ENCODE measurements around the gene MAP4K4.

Gene MAP4K4

DNA sequence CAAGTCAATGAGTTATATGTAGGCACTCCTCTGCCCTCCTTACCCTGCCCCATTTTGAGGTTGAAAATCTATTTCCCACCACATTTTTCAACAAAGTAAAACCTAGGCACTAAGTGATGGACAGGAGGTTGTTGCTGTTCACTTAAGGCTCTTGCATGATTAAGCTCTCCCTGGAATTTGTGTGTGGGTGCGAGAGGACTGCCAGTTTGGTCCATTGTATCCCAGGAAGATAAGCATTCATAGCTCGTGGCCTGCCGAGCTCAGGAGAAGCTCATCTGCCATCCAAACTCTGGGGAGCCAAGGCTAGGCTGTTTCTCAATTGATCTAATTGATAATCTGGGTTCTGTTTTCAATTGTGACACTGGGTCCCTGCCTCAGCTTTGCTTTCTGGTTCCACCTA lies 4.7 kb upstream of the MAP4K4 start:
- no peak for DNase-seq (ENCODE audit: low read depth)

DNA sequence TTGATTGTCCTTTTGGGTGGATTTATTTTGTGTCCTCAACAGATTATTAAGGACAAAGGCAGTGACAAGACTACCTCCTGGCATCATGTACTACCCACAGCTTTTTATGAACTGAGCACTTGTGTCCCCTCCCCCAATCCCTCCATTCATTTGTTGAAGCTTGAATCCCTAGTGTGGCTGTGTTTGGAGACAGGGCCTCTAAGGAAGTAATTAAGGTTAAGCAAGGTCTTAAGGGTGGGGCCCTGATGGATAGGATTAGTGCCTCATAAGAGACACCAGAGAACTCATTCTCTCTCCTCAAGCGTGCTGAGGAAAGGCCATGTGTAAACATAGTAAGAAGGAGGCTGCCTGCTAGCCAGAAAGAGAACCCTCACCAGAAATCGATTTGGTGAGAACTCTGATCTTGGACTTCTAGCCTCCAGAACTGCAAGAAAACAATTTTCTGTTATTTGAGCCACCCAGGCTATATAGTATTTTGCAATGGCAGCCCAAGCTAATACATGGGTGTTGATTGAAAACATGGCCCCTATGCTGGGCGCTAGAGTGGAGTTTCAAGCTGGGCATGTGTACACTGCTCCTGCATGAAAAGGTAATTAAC lies 3.4 kb upstream of the MAP4K4 start:
- no peak for DNase-seq (ENCODE audit: low read depth)

DNA sequence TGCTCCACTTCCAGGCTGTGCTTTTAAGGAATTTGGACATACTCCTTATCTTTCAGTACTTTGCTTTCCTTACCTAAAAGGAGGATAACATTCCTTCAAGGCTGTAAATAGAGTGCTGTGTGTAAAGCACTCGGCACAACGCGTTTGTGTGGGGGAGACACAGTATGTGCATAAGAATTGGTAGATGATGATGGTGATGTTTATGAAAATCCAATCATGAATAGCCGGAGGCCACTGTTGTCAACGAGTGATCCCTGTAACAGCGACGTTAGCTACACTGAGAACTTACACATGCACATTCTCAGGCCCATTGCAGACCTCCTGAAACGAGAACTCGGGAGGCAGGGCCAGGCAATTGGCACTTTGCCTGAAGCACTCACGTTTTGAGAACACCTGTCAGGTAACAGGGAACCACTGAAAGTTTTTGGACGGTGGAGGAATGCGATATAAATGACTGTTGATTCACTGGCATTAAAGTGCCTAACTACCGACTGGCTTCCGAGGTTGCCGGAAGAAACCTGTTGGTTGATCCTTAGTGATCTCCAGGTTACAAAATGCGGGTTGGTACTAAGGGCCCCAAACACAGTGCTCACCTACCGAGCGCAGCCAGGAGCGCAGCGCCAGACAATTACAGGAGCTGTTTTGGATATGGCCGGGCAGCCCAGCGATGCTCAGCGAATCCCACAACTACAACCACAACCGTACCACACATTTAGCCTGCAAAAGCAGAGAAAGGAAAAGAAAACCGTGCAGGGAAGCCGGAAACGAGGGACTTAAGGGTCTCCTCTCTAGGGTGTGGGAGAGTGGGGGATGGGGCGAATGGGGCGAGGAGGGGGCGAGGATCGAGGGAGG lies 1.0 kb upstream of the MAP4K4 start:
- no peak for DNase-seq (ENCODE audit: low read depth)

DNA sequence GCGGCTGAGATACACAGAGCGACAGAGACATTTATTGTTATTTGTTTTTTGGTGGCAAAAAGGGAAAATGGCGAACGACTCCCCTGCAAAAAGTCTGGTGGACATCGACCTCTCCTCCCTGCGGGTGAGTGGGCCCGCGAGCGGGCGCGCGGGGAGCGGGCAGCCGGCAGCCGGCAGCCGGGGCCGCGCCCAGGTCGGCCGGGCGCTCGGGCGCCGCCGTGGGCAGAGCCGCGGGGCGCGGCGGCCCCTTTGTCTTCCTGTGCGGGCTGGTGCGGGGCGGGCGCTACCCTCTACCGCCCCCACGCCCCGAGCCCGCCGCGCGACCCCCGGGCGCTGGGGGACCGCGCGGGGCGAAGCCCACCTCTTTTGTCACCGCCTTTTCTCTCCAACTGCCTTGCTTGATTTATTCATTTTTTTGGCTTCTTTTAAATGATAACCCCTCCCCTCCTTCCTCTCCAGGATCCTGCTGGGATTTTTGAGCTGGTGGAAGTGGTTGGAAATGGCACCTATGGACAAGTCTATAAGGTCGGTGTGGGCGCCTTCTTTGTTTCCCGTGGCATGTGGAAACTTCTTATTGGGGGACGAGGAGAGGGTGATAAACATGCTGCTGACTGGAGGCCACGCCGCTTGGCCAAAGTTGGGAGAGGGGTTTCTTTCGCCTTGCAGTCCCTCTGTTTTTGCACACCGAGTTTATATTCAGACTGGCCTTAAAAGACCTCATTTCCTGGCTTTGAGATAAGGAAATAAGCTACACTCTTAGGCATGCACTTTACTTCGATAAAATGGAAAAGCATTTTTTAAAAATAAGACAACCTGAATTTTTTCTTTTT lies 722 bp downstream of the MAP4K4 start:
- peak; percentile 29 for DNase-seq (ENCODE audit: low read depth)

DNA sequence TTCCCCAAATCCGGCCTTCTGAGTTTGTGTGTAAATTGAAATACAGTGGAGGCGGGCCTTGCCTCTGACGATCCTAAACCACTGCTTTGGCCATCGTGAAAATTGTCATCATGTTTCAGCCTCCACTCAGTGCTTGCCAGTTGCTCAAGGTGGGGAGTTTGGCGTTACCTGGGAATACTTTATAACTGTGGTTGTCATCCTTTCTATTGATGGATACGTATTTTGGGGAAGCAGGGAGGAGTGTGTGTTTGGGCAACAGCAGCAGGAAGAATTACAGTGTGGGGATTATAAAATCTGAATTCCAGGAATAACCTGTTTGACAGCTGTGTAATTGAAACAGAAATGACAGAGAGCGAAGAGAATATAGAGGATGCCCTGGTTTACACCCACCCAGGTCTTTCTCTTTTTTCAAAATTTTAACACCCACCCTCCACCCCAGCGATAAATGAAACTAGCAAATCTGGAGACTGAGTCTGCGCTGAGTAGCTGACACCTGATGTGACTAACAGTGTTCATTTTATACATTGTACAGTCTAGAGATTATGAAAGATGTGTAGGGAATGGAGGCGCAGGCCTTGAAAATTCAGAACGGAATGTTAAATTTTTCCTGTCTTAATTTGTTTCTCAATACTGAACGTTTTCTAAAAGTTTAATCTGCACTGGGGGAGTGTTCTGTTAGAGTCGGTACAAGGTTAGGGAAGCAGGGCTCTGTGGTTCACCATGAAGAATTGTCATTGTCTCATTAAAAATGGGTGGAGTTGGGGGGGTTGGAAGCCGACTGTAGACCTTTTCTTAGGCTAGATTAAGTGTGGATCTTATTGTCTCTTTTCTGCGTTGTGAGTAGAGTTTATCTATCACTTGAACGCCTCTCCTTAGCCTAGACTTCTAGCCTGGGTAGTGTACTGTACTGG lies 1.6 kb downstream of the MAP4K4 start:
- DNase-seq (ENCODE audit: low read depth) = peak; percentile 36

DNA sequence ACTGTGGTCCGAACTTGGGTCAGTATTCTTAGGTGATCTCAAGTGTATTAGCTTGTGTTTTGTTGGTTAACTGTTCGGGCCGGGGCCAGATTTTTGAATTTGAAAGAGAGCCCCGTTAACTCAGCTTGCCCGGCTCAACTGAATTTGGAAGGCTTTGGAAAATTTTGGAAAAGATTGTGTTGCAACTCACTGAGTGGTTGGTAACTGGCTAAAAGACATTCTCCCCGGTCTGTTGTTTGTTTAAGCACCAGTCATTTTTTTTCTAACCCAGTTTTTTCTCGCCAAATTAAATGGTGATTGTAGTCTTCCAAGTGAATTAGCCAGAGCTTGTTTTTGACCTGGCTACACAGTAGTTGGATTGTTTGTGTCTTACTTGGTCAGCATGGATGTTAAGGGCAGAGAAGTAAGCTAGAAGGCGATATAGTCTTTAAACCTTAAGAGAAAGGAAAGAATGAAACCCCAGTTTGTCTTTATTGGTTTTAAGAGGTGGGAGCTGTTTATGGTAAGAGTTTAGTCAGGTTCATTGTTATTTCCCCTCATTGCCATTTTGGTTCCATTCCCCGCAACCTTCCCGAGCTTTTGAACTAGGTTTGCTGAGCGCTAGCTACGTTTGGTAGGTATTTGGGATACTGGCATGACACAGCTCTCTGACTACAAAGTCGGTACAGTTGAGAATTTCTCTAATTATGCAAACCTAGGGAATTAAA lies 2.4 kb downstream of the MAP4K4 start:
- peak; percentile 35 for DNase-seq (ENCODE audit: low read depth)

DNA sequence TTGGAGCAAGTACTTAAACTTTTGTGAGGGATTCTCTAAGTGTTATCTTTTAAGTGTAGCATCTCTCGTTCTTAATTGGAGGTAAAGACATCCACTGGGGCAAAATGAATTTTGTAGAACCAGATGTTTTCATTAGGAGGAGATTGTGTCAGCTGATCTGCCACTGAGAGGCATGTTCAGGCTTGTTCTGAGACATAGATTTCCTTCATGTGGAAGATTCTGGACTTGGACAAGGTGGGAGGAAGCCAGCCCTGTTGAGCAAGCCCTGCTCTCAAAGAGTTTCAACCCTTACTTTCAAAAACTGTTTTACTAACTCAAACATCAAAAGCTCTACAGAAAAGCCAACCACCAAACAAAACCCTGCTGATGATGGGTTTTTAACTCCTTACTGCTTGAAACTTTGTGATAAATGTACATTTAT lies 6.5 kb downstream of the MAP4K4 start:
- peak; percentile 88 for DNase-seq (ENCODE audit: low read depth)

DNA sequence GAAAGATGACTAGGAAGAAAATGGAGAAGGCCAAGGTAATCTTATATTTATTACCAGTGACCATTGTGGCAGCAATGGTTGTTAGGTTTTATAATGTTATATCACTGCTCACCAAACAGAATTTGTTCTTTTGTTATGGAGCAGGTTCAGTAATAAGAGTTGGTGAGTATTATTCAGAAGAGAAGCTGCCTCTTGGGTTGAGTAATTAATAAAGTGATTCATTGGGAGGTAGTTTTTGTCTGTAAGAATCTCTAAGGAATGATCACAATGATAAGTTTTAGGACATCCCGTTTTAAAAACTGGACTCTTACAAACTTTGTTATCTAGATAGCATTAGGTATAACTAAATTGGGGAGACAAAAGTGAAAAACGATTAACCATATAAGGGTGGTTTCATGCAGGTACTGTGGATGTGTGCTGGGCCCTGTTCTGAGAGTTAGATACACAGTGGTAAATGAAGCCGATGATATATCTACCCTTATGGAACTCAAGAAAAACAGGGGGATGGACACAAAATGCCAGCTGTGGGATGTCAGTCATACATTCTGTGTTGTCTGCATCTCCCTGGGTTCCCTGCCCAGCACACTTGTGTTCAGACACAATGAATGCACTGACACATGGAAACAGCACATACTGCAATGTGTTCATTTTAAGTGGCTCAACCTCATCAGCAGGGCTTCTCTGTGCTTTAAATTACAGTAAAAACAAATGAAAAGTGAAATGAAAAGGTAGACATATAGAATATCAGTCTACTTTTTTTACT lies 7.5 kb downstream of the MAP4K4 start:
- DNase-seq (ENCODE audit: low read depth) = peak; percentile 46

DNA sequence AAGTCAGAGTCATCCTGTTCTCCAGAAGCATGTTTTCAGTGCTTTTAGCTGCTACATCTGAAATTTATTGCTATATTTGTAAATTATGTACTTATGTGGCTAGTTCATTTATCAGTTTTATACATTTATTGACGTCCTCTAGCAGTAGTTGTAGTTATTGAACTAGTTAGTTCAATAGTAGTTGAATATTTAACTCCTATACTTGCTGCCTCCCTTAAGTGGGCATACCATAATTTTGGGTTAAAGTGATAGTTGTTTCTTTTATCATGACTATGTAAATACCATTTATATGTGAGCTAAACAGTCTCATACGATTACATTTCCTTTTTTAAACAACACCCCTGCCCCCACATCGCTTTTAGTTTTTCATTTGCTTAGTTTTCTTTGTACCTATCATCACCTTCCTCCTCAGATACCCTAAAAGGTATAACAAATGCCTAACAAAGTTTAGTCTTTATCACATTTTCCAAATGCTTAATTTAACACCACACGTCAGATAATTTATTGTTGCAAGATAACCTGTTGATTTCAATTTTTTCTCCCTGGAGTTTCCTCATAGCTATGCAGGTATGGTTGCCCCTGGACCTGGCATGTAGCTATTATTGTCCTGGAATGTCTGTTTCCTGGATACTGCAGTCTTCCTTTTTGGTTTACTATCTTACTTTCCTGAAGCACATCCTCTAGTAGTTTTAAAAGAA lies 8.8 kb downstream of the MAP4K4 start:
- DNase-seq (ENCODE audit: low read depth) = no peak

DNA sequence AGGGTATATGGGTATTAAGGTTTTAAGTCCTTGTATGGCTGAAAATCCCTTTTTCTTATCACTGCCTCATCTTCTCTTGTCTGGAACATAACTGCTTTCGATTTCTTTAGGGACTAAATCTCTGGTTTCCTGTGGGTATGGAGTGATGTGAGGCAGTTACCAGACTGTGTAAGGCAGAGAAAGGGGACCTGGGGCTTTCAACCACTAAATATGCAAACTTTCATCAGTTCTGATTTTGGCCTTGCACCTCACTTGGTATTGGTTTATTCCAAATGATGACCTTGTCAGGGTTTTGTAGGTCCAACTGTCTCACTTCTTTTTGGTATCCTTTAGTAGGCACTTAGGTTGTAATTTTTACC lies 9.3 kb downstream of the MAP4K4 start:
- DNase-seq (ENCODE audit: low read depth) = peak; percentile 50

DNA sequence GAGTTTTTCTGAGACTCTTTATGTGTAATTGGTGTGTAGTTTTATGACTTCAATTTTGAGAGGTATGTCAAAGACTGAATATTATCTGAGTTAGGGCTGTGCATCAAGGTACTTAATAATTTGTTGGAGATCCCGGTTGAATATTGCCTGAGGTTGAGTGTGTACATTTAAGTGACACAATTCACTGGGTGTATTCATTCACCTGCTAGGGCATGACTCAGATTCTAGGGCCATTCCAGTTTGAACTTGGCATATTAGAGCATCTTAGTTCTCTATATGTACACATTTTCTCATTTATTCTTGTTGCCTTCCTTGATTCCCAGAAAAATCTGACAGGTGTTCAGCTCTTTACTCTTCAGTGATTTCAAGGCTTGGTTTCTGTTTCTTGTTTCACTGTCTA lies 12.5 kb downstream of the MAP4K4 start:
- DNase-seq (ENCODE audit: low read depth) = no peak

DNA sequence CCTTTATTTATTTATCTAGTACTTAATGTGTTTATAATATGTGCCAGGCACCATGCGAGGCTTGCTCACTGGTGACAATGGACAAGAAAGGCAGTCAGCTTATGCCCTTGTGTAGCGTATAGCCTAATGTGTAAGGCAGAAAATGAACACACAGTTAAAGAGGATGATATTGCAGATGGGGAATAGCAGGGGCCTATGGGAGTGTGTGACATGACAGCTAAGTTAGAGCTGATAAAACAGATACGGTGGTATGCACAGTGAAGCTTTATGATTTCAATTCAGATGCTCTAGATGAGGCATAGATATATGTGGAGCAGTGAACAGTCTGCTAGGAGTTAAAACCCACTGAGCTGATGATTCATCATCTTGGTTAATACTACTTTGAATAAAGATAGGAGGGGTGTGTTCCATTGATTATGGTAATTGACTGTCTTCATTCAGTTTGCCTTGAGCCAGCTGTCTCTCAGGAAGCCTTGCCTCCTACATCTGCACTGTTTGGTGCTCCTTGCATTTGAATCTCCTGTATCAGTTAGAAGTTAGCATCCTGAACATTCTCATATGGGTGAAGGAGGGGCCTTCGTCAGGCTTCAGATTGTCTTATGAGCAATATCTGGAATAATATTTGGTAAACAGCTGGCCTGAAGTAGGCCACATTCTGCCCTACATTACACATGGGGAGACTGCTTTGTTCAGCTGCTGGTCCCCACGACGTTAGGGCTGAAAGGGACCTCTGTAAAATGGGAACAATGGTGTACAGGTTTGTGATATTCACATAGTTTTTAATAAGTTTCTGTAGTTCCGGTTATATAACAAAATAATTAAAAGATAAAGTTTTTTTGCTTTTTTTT lies 13.2 kb downstream of the MAP4K4 start:
- peak; percentile 60 for DNase-seq (ENCODE audit: low read depth)

DNA sequence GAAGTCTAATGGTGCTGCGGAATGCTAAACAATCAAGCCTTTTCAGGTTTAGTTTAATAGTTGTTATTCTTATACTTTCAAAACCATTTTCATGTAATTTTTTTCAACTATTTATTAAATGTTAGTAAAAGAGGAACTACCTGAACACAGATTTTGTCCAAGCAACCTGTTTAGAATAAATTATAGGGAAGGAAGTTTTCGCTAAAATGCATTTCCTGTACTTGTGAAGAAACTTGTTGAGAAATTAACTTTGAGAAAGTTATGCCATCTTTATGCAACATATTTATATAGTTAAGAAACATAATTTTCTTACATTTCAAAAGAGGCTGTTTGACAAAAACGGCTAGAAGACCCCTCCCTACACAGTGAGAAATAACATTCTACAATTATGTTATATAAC lies 16.6 kb downstream of the MAP4K4 start:
- DNase-seq (ENCODE audit: low read depth) = no peak

DNA sequence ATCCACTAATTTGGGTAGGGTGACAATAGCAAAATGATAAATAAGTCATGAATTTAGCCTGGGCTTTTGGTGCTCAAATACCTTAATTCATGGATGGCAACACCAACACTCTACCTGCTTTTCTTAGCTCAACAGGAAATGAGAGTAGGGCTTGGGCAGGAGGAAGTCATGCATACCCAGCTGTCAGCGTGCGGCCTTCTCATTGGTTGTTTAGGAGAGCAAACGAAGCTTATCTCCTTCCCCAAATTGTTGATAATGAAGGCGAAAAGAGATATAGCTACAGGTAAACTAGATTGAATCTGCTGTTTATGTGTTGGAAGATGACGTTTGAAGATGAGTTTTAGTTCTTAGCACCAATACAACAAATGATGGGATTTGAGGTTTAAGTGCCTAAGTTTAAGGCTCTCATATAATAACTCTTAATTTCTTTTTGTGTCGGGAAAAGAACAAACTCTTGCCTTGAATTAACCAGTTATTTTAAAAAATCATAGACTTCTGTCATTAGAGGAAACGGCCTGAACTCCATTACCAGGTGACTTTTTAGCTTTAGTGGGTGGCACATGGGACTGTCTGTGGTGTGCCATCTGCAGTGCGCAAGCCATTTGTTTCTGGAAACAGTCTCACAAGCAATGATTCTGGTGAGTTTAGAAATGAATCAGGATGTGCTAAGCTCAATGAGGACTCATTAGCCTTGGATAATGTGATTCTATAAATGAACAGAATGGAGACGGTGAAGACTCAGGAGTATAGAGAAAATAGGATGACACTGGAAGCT lies 19.8 kb downstream of the MAP4K4 start:
- no peak for DNase-seq (ENCODE audit: low read depth)

DNA sequence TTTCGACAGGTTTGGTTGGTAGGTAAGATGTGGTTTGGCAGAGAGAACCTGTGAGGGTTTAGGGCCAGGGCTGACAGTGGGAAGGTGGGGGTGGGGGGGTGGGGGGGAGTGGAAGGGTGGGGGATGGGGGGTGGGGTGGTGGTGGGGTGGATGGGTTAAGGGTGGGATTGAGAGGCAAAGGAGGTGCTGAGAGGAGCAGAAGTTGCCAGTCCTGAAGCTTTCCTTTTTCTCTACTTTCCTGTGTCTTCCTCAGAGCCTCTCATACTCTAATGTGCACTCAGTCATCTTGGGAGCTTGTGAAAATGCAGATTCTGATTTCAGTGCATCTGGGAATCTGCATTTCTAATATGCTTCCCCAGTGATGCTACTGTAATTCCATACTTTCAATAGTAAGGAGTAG lies 21.0 kb downstream of the MAP4K4 start:
- no peak for DNase-seq (ENCODE audit: low read depth)

DNA sequence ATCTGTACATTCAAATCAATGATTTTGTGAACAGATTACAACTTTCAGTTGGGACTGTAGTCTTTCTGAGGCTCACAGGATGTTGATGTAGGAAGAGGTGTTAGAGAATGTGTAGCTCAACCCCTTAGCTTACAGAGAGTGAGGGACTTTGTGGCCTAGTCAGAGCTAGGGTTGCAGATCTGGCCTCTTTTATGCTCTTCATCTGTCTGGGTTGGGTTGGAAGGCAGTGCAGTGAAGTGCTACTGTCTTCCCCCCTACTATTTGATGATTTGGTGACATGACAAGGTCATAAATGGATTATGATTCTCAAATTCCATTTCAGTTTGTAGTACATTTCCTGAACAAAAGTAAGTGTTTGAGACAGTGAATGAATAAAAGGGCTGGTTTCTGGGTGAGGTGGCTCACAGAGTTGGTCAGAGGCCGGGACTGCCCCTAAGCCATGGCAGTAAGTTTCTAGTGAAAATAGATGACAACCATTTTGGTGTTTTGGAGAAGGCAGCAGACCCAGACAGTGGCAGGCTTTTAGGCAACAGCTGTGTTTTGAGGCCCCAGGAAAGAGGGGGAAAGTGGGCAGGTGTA lies 21.6 kb downstream of the MAP4K4 start:
- DNase-seq (ENCODE audit: low read depth) = no peak

DNA sequence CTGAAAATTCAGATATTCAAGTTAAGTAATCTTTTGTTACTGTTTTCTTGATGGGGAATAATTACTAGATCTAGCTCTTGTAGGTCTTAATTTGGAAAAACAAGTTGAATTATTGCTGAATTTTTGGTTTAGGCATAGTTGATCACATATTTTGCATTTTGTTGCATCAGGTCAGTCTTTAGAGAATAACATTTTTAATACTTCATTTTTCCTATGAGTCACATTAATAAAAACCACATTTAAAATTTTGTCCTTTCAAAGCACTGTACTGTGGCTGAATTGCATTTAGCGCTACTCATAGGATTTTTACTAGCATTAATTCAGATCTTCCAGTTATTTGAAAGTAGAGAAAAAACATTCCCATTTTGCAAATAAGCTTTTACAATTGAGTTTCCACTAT lies 23.2 kb downstream of the MAP4K4 start:
- no peak for DNase-seq (ENCODE audit: low read depth)

DNA sequence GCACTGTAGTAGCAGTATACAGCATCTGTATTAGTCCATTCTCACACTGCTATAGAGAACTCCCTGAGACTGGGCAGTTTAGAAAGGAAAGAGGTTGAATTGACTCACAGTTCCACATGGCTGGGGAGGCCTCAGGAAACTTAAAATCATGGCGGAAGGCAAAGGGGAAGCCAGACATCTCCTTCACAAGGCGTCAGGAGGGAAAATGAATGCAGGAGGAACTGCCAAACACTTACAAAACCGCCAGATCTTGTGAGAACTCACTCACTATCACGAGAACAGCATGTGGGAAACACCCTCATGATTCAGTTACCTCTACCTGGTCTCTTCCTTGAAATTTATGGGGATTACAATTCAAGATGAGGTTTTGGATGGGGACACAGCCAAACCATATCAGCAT lies 25.4 kb downstream of the MAP4K4 start:
- no peak for DNase-seq (ENCODE audit: low read depth)
